Measurements from ENCODE around the gene PIK3C3.

Gene PIK3C3

DNA sequence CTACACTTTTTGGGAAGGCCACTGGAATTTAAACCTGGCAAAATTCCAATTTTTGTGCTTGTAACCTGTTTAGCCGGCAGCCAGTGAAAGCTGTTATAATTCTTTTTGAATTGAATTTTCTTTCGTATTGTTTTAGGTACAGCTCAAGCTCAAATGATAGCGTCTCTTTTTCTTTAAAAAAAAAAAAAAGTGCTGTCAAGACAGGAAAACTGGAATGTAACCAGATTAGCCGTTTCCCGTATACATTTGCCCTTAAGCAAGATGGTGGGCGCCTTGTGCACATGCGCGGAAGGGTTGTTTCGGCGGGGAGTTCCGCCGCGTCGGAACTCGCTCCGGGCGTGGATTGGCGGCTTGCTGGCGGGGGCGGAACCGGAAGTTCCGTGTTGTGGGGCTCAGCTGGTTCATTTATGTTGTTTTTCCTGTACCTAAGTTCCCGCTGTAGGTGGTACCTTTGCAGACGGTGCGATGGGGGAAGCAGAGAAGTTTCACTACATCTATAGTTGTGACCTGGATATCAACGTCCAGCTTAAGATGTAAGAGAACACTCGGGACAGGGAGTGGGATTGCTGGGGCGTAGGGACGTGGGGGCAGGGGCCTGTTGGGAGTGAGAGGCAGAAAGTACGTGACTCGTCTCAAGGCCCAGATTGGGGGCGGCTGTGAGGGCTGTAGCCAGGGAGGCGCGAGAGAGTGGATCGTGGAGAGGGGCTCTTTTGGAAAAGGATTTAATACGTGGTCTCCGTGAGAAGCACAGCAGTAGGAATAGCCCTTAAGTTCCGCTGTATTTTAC, at the start of gene PIK3C3:
Gene PIK3C3 (plus strand): TSS at position 408 of the 787 bp plus-strand sequence. CDS start 58 bp downstream, at position 466.
- peak within 1 kb of the TSS; percentile 76 for H3K4me3 ChIP-seq (replicated peaks; ENCODE audit: low read depth, low read length)
- TF ChIP-seq, protein P1, sequence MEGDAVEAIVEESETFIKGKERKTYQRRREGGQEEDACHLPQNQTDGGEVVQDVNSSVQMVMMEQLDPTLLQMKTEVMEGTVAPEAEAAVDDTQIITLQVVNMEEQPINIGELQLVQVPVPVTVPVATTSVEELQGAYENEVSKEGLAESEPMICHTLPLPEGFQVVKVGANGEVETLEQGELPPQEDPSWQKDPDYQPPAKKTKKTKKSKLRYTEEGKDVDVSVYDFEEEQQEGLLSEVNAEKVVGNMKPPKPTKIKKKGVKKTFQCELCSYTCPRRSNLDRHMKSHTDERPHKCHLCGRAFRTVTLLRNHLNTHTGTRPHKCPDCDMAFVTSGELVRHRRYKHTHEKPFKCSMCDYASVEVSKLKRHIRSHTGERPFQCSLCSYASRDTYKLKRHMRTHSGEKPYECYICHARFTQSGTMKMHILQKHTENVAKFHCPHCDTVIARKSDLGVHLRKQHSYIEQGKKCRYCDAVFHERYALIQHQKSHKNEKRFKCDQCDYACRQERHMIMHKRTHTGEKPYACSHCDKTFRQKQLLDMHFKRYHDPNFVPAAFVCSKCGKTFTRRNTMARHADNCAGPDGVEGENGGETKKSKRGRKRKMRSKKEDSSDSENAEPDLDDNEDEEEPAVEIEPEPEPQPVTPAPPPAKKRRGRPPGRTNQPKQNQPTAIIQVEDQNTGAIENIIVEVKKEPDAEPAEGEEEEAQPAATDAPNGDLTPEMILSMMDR (IDR thresholded peaks at IDR 0.05; ENCODE audit: low read depth, low read length, missing control alignments) = no peak
- DNase-seq (ENCODE audit: extremely low read depth, low read depth) = peak; percentile 93

DNA sequence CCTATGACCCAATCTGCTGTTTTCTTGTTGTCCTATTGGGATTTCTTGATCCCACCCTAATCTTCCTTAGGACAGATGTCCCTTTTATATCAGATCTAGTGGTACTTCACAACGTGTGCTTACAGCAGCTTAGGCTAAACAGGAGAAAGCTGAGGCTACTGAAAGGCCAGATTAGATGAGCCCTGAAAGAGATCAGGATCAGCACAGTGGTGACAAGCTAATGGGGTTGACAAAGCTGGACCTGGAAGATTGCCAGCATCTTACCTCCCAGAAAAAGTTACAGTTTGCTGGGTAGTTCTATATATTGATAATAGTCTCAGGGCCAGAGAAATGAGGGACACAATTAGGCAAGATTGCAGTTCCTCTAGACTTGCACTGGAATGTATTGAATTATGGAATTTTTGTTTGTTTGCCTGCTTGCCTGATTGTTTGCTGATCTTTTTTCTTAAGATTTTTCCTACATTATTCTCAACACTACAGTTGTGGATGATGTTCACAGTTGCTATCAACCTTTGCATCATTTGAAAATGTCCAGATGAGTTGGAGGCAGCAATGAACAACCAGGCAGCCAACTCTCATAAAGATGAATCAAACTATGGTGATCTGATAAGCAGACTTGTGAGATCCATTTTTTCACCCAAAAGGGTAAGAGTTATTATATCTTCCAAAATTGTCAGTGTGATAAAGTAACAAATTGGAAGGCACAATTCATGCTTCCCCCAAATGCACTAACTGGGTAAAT, 49.1 kb upstream of the PIK3C3 start:
- H3K4me3 ChIP-seq (replicated peaks; ENCODE audit: low read depth, low read length) = no peak overlapping the region
- no peak for DNase-seq (ENCODE audit: extremely low read depth, low read depth)
- TF ChIP-seq, protein P1 (IDR thresholded peaks at IDR 0.05; ENCODE audit: low read depth, low read length, missing control alignments) = no peak

DNA sequence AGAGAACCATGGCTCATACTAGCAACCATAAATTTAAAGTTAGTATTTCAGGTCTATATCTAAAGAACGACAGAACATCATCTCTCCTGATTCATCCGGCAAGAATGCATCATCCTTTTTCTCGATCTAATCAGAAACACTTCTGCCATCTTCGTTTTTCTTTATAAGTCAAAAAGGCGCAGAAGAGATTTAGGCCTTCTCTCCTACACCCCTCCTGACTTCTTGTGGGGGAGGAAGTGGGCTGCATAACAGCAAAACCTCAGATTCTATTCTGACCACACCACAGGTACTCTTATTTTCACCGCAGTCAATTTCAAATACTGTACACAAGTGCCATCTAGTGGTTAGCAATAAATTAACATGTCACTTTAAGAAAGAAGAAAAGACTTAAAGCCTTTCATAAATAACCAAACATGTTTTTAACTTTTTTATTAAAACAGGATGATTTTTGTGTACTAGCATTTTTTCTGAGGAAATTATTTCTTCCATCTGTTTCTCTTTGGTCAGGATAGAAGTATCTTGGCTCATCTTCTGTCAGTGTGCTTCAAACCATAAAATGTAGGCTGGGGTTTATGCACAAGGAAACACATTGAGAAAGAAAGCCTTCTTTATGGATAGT, 48.4 kb upstream of the PIK3C3 start:
- no peak overlapping the region for H3K4me3 ChIP-seq (replicated peaks; ENCODE audit: low read depth, low read length)
- TF ChIP-seq, protein P1 (IDR thresholded peaks at IDR 0.05; ENCODE audit: low read depth, low read length, missing control alignments) = peak; percentile 39
- DNase-seq (ENCODE audit: extremely low read depth, low read depth) = peak; percentile 25

DNA sequence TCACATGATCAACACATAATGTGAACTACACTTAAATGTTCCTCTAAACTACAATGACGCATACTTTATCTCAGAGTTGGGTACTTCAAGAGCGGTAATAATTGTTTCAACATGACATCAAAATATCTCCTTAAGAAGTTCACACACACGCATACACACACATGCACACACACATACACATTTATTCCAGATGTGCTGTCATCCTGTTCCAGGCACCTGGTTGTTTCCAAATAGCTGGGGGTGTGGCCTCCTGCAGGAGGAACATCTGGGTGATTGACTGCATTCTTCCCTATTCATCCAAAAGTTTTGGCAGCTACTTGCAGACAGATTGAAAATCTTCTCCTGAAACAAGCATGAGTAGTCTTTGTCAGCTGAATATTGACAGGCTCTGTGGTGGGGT, 37.9 kb upstream of the PIK3C3 start:
- DNase-seq (ENCODE audit: extremely low read depth, low read depth) = peak; percentile 42
- no peak overlapping the region for H3K4me3 ChIP-seq (replicated peaks; ENCODE audit: low read depth, low read length)
- TF ChIP-seq, protein P1 (IDR thresholded peaks at IDR 0.05; ENCODE audit: low read depth, low read length, missing control alignments) = no peak

DNA sequence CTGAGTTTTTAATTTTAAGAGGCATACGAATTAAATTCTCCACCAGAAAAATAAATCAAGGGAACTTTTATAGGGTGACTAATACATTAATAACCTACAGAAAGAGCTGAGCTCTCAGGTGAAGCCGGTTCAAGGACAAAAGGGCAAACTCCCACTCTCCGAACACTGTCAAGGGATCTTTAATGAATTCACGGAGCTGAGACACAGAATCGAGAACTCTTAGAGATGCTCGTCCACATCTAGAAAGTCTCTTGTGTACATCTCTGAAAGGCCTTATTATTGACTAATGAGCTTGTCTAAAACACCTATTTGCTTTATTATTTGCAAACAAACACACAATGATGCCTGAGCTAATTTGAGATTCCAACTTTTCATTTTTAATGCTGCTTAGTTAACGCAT, 33.3 kb upstream of the PIK3C3 start:
- no peak for DNase-seq (ENCODE audit: extremely low read depth, low read depth)
- TF ChIP-seq, protein P1 (IDR thresholded peaks at IDR 0.05; ENCODE audit: low read depth, low read length, missing control alignments) = no peak
- H3K4me3 ChIP-seq (replicated peaks; ENCODE audit: low read depth, low read length) = no peak overlapping the region

DNA sequence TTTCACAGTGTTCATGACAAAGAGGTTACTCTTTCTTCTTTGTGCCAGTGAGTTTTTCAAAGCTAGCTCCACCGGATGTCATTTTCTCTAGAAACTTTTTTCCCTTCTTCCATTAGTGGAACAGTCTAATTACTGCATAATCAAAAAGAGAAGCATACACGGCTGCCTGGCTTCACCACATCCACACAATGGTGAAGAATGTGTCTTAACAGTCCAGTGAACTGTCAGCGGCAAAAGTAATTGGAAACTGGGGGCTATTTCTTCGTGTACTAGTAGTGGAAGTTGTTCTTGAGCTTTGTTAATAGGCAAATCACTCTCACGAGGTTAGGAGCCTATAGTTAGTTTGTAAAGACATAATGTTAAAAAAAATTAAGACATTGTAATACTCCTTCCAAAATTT, 32.9 kb upstream of the PIK3C3 start:
- H3K4me3 ChIP-seq (replicated peaks; ENCODE audit: low read depth, low read length) = no peak overlapping the region
- TF ChIP-seq, protein P1 (IDR thresholded peaks at IDR 0.05; ENCODE audit: low read depth, low read length, missing control alignments) = no peak
- DNase-seq (ENCODE audit: extremely low read depth, low read depth) = no peak
